HCT116 (cell line): Measurements from ENCODE around the gene GUK1.

ENCODE experiments used
- CEBPB ChIP-seq: IDR thresholded peaks from 2 replicates; pipeline ENCODE4 v1.6.1; 2012; ENCODE audit warnings: low read depth
- CTCF ChIP-seq, 3 experiments: fragments of 200-600 bp in 1 of 3; sonication (generic) in 1 of 3; IDR thresholded peaks in 2 of 3; conservative IDR thresholded peaks in 1 of 3; 2 replicates each; pipeline ENCODE4 v1.5.1; 2012 to 2017; ENCODE audit warnings: low read depth in 2 of 3, low read length in 2 of 3, antibody characterized with exemption in 1 of 3, borderline replicate concordance in 1 of 3, control low read depth in 1 of 3, mild to moderate bottlenecking in 1 of 3, mixed read lengths in 1 of 3, mixed run types in 1 of 3, moderate library complexity in 1 of 3; ENCODE audit not compliant: insufficient read depth in 1 of 3
- EZH2 ChIP-seq: fragments of 200-600 bp; sonication (generic); IDR thresholded peaks from 2 replicates; pipeline ENCODE4 v1.6.1; 2017; ENCODE audit warnings: antibody characterized with exemption, mixed run types
- POLR2A ChIP-seq: IDR thresholded peaks from 2 replicates; pipeline ENCODE4 v1.7.0; 2011; ENCODE audit warnings: borderline replicate concordance; ENCODE audit not compliant: insufficient read depth, insufficient read length; ENCODE audit errors: extremely low read depth
- POLR2AphosphoS5 ChIP-seq: IDR thresholded peaks from 2 replicates; pipeline ENCODE4 v1.6.1; 2011; ENCODE audit warnings: mild to moderate bottlenecking, low read depth, low read length, moderate library complexity
- SIN3A ChIP-seq: IDR thresholded peaks from 2 replicates; pipeline ENCODE4 v1.6.1; 2012; ENCODE audit warnings: low read depth
- ZBTB33 ChIP-seq: IDR thresholded peaks from 2 replicates; pipeline ENCODE4 v1.6.1; 2011; ENCODE audit warnings: mild to moderate bottlenecking, low read length, moderate library complexity; ENCODE audit not compliant: insufficient replicate concordance; ENCODE audit errors: extremely low read depth
- ZNF274 ChIP-seq: fragments of 200-500 bp; sonication (Bioruptor generic); IDR thresholded peaks from 2 replicates; pipeline ENCODE4 v1.6.1; 2014; ENCODE audit warnings: mild to moderate bottlenecking, low read depth, low read length, inconsistent platforms

- no peak for TF ChIP-seq CEBPB
- TF ChIP-seq CTCF (IDR thresholded peaks at IDR 0.05 in 2 of 3, conservative IDR thresholded peaks at IDR 0.05 in 1 of 3; ENCODE audit: borderline replicate concordance in 1 of 3, insufficient read depth in 1 of 3, low read depth in 2 of 3, low read length in 2 of 3), result no peak
- TF ChIP-seq ZBTB33, result no peak
- no peak for TF ChIP-seq POLR2A
- TF ChIP-seq EZH2, result no peak
- no peak for TF ChIP-seq POLR2AphosphoS5
- no peak for TF ChIP-seq SIN3A
- TF ChIP-seq ZNF274, result no peak
Observed at GRCh38 chr1:228162286-228163006, 22.4 kb downstream of the GUK1 start.
